Measurements from ENCODE around the gene POLD4. TPM values are rescaled to one million over a fixed set of nuclear protein-coding genes. Genes with fewer than 3 reads are reported as not detected.
A peak's percentile ranks its signal among the peaks of the same experiment; 100 is the strongest.

POLD4 gene
- total RNA-seq, 1 donor from 2014 or later, result 47.0 TPM

DNA sequence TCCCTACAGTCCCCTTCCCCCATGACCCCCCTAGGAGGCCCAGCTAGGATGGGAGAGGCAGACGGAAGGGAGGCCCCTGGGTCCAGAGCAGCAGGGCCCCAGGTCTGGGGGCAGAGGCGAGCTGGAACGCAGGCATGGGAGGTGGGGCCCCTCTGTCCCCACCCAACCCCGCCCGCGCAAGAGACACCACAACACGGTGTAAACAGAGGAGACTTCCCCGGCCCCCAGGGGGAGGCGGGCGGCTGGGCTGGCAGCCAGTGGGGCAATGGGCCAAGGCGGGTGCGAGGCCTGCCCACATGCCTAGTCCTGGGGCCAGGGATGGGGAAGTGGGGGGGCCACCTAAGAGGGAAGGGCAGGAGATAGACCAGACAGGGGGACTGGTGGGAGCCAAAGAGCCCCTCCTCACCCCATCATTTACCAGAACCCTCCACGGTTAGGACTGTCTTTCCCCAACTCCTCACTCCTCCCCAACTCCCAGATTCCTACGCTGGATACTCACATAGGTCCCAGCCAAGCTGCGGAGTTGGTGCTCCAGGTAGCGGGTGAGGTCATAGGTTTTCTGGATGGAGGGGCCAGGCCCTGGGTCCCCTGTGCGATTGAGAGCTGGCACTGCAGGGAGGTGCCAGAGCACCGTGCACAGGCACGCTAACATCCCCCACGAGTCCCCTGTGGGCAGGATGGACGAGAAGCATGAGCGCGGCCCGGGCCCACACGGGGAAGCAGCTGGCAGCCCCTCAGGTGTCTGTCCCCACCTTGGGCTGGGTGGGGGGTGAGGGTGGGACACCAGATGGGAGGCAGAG is 13.8 kb upstream of the POLD4 start:
- Histone ChIP-seq H3K4me3 (no peak overlapping the region), H3K36me3 (no peaks in the 10 kb centered on the region), H3K27ac (replicated peaks) (peak overlapping the region; percentile 1), H3K9me3 (replicated peaks) (no peaks in the 10 kb centered on the region), H3K27me3 (ENCODE audit: low read depth) (no peaks in the 10 kb centered on the region), H3K4me1 (peaks cover 47% of the 10 kb centered on the region)
- TF ChIP-seq, protein P1, sequence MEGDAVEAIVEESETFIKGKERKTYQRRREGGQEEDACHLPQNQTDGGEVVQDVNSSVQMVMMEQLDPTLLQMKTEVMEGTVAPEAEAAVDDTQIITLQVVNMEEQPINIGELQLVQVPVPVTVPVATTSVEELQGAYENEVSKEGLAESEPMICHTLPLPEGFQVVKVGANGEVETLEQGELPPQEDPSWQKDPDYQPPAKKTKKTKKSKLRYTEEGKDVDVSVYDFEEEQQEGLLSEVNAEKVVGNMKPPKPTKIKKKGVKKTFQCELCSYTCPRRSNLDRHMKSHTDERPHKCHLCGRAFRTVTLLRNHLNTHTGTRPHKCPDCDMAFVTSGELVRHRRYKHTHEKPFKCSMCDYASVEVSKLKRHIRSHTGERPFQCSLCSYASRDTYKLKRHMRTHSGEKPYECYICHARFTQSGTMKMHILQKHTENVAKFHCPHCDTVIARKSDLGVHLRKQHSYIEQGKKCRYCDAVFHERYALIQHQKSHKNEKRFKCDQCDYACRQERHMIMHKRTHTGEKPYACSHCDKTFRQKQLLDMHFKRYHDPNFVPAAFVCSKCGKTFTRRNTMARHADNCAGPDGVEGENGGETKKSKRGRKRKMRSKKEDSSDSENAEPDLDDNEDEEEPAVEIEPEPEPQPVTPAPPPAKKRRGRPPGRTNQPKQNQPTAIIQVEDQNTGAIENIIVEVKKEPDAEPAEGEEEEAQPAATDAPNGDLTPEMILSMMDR (IDR thresholded peaks at IDR 0.05; ENCODE audit: borderline replicate concordance), result no peak
- no peak for DNase-seq
- intact Hi-C loops (cut with micrococcal nuclease), result no loop called here

DNA sequence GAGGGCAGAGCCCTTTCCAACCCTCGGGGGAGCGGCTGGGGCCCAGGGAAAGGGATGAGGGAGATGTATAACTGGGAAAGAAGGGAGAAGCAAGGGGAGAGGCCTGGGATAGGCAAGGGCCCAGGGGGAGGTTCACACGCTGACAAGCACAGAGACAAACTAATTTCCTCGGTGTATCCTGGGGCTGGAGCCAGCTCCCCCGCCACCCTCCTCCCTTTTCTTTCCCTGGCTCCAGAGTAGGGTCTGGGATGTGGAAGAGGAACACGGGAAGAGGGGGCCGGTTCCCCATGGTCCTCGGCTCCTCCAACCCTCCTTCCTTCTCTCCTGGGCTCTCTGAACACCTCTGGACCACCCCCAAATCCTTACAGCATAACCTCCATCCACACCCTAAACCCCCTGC is 13.2 kb upstream of the POLD4 start:
- Histone ChIP-seq H3K27me3 (ENCODE audit: low read depth) (no peaks in the 10 kb centered on the region), H3K4me3 (no peak overlapping the region), H3K4me1 (peaks cover 41% of the 10 kb centered on the region), H3K9me3 (replicated peaks) (no peaks in the 10 kb centered on the region), H3K36me3 (no peaks in the 10 kb centered on the region), H3K27ac (replicated peaks) (peak overlapping the region; percentile 1)
- no peak for DNase-seq
- intact Hi-C loops (cut with micrococcal nuclease), result no loop called here
- TF ChIP-seq, protein P1 (IDR thresholded peaks at IDR 0.05; ENCODE audit: borderline replicate concordance), result no peak

DNA sequence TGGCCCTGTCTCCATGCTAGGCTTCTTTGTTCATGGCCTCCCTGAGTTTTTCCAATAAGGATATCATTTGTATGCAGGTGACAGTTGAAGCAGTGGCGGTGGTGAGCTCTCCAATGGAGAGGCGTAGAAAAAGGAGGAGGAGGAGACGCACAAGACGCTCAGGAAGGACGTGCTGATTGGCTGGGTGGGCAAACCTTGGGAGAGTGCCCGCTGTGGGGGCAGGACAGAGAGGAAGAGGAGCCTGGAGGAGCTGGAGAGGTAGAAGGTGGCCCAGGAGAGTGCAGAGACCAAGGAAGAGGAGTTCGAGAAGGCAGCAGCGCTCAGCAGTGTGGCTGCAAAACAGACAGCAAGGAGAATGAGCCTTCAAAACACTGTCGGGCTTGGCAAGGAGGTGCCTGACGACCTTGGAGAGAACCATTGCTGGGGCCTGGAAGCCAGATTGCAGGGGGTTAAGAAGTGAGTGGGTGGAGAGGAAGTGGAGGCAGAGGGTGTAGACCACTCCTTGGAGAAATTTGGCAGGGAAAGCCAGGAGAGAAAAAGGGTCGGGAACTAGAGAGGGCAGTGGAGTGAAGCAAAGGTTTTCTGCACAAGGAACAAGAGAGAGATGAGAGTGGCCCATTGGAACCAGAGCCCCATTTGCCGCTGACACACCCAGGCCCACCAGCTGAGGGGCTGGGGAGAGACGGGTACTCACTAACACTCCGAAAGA is 12.5 kb upstream of the POLD4 start:
- intact Hi-C loops (cut with micrococcal nuclease), result no loop called here
- peaks cover 34% of the 10 kb centered on the region for H3K4me1 ChIP-seq
- no peaks in the 10 kb centered on the region for H3K9me3 ChIP-seq (replicated peaks)
- TF ChIP-seq, protein P1 (IDR thresholded peaks at IDR 0.05; ENCODE audit: borderline replicate concordance), result no peak
- no peaks in the 10 kb centered on the region for H3K27me3 ChIP-seq (ENCODE audit: low read depth)
- no peaks in the 10 kb centered on the region for H3K36me3 ChIP-seq
- H3K4me3 ChIP-seq, result no peak overlapping the region
- peak overlapping the region; percentile 1 for H3K27ac ChIP-seq (replicated peaks)
- DNase-seq, result no peak

DNA sequence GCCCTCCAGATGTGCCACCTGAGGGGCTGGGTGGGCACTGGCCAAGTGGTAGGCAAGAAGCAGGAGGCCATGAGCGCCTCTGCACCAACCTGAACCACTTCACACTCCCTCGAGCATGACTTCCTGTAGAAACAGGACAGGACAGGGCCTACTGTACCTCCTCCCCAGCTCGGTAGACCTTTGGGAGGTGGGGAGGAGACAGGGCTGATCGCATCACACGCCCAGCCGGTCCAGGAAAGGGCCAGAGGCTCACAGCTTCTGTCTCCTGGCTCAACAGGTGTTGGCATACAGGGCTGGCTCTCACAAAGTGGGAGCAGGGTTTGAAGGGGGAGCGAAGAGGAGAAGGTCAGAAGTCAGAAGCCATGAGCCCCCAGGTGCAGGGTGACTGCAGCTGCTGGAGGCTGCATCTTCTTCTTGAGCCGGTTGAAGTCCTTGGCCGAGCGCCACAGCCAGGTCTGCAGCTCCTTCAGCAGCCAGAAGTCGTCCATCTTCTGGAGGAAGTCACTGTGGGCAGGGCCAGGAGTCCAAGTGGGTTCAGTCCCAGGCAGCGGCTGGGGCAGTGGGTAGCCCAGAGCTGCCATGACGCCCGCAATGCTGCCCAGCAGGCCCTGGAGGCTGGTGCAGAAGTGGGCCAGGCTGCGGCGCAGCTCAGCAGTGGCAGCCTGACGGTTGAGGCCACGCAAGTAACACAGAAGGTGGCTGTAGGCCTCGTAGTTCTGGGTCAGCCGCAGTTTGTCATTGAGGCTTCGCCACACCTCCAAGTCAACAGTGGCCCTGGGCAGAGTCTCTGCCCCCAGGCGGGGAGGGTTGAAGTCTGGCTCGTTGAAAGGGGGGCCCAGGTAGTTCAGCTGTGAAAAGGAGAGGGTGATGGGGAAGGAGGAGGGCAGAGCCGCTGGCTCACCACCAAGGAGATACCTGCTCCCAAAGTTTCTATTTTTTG is 11.7 kb upstream of the POLD4 start:
- no peak for DNase-seq
- no peaks in the 10 kb centered on the region for H3K27me3 ChIP-seq (ENCODE audit: low read depth)
- TF ChIP-seq, protein P1 (IDR thresholded peaks at IDR 0.05; ENCODE audit: borderline replicate concordance), result no peak
- no peaks in the 10 kb centered on the region for H3K36me3 ChIP-seq
- no peak overlapping the region for H3K4me3 ChIP-seq
- intact Hi-C loops (cut with micrococcal nuclease), result no loop called here
- H3K9me3 ChIP-seq (replicated peaks), result no peaks in the 10 kb centered on the region
- no peak overlapping the region for H3K27ac ChIP-seq (replicated peaks)
- peaks cover 30% of the 10 kb centered on the region for H3K4me1 ChIP-seq

DNA sequence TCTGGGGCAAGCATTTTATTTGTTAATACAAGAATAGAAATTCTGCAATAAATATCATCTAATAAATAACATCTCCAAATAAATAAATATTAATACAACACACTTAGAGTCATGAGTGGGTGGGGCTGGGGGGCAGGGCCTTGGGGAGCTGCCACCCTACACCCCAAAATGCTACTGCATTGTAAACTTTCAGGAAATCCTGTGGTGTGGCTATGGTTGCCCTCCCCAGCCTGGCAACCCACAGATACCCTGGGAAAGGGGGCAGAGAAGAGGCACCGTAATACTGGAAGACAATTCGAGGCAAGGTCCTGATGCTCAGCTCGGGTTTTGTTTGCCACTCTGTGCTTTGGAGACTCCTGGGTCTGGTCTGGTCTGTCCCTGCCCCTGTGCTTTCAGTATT is 10.8 kb upstream of the POLD4 start:
- H3K27ac ChIP-seq (replicated peaks), result no peak overlapping the region
- H3K9me3 ChIP-seq (replicated peaks), result no peaks in the 10 kb centered on the region
- TF ChIP-seq, protein P1 (IDR thresholded peaks at IDR 0.05; ENCODE audit: borderline replicate concordance), result no peak
- H3K4me3 ChIP-seq, result no peak overlapping the region
- no peaks in the 10 kb centered on the region for H3K27me3 ChIP-seq (ENCODE audit: low read depth)
- H3K36me3 ChIP-seq, result no peaks in the 10 kb centered on the region
- no peak for DNase-seq
- peaks cover 30% of the 10 kb centered on the region for H3K4me1 ChIP-seq
- intact Hi-C loops (cut with micrococcal nuclease), result no loop called here

All from left ventricle myocardium inferior (tissue), 1 donor.